Measurements from ENCODE around the gene CDH16.
"Not testable (repeated sequence)": the region's sequence is repeated elsewhere in the genome, so short reads cannot be mapped to it uniquely, and the experiment has no call there.

Gene CDH16

GRCh38 chr16:66947302-66948065 lies 28.8 kb upstream of the CDH16 start:
- peak; percentile 74 for DNase-seq

GRCh38 chr16:66946974-66947301 lies 28.3 kb upstream of the CDH16 start:
- no peak for DNase-seq

GRCh38 chr16:66946541-66946940 lies 27.9 kb upstream of the CDH16 start:
- DNase-seq = no peak

GRCh38 chr16:66945939-66946338 lies 27.3 kb upstream of the CDH16 start:
- DNase-seq = no peak

- DNase-seq = not testable (repeated sequence)
Observed at GRCh38 chr16:66944971-66945370, 26.3 kb upstream of the CDH16 start.

GRCh38 chr16:66944054-66944441 lies 25.4 kb upstream of the CDH16 start:
- no peak for DNase-seq

- DNase-seq = no peak
Observed at GRCh38 chr16:66943426-66944053, 24.9 kb upstream of the CDH16 start.

- no peak for DNase-seq
Observed at GRCh38 chr16:66942981-66943380, 24.3 kb upstream of the CDH16 start.

GRCh38 chr16:66940236-66940635 lies 21.6 kb upstream of the CDH16 start:
- DNase-seq = no peak

GRCh38 chr16:66939366-66939765 lies 20.7 kb upstream of the CDH16 start:
- DNase-seq = no peak

GRCh38 chr16:66937725-66938337 lies 19.1 kb upstream of the CDH16 start:
- DNase-seq = no peak

- no peak for DNase-seq
Observed at GRCh38 chr16:66936889-66937554, 18.3 kb upstream of the CDH16 start.

- no peak for DNase-seq
Observed at GRCh38 chr16:66936462-66936861, 17.8 kb upstream of the CDH16 start.

- DNase-seq = no peak
Observed at GRCh38 chr16:66935314-66936011, 16.8 kb upstream of the CDH16 start, which contains the start of gene CES2. TSS of gene CES2 (plus strand) at chr16:66935516. CDS start at chr16:66935636, 120 bp downstream.

GRCh38 chr16:66934839-66935313 lies 16.2 kb upstream of the CDH16 start:
- not testable (repeated sequence) for DNase-seq

GRCh38 chr16:66934138-66934838 lies 15.6 kb upstream of the CDH16 start, which contains the start of gene CIAO2B:
TSS of gene CIAO2B (minus strand) at chr16:66934402. CDS start at chr16:66934364, 38 bp downstream.
- peak; percentile 70 for DNase-seq

- no peak for DNase-seq
Observed at GRCh38 chr16:66933776-66934137, 15.1 kb upstream of the CDH16 start.

GRCh38 chr16:66932076-66932475 lies 13.4 kb upstream of the CDH16 start:
- no peak for DNase-seq

- no peak for DNase-seq
Observed at GRCh38 chr16:66931665-66932064, 13.0 kb upstream of the CDH16 start.

- DNase-seq = peak; percentile 35
Observed at GRCh38 chr16:66930189-66930588, 11.5 kb upstream of the CDH16 start.

- peak; percentile 24 for DNase-seq
Observed at GRCh38 chr16:66928702-66929388, 10.2 kb upstream of the CDH16 start.

Measured in MV-4-11 (cell line).